Measurements from ENCODE around the gene CNIH3. TPM values are rescaled to one million over a fixed set of nuclear protein-coding genes. Genes with fewer than 3 reads are reported as not detected.

The CNIH3 gene
- total RNA-seq, 1 donor from 2014 or later, result 2.5 TPM

GRCh38 chr1:224629965-224630364, 13.8 kb downstream of the CNIH3 start:
- no peak overlapping the region for H3K27ac ChIP-seq
- H3K27me3 ChIP-seq, result no peaks in the 10 kb centered on the region
- no peaks in the 10 kb centered on the region for H3K9me3 Mint-ChIP-seq
- H3K4me1 Mint-ChIP-seq, result peaks cover 25% of the 10 kb centered on the region
- peaks cover 13% of the 10 kb centered on the region for H3K4me1 ChIP-seq
- no peaks in the 10 kb centered on the region for H3F3A ChIP-seq (ENCODE audit: low read depth)
- H3K9me3 ChIP-seq (ENCODE audit: low read depth), result no peaks in the 10 kb centered on the region
- H3K4me2 ChIP-seq, result no peak overlapping the region
- no peak overlapping the region for H3K4me3 Mint-ChIP-seq
- H3K27ac Mint-ChIP-seq, result no peak overlapping the region
- TF ChIP-seq EZH2phosphoT487 (IDR thresholded peaks at IDR 0.05) (no peak), CTCF (IDR thresholded peaks at IDR 0.05) (no peak), EZH2 (IDR thresholded peaks at IDR 0.05) (no peak)
- H3K79me2 ChIP-seq (ENCODE audit: low read depth), result no peaks in the 10 kb centered on the region
- H2AFZ ChIP-seq (replicated peaks), result no peak overlapping the region
- no peaks in the 10 kb centered on the region for H4K20me1 ChIP-seq (ENCODE audit: low read depth)
- no peaks in the 10 kb centered on the region for H3K27me3 Mint-ChIP-seq (ENCODE audit: insufficient read depth, low read depth)
- no peak overlapping the region for H3K9ac ChIP-seq
- H3K36me3 Mint-ChIP-seq, result no peaks in the 10 kb centered on the region
- no peak for DNase-seq (ENCODE audit: low spot score)
- no peak overlapping the region for H3K4me3 ChIP-seq
- H3K36me3 ChIP-seq, result no peaks in the 10 kb centered on the region

DNA sequence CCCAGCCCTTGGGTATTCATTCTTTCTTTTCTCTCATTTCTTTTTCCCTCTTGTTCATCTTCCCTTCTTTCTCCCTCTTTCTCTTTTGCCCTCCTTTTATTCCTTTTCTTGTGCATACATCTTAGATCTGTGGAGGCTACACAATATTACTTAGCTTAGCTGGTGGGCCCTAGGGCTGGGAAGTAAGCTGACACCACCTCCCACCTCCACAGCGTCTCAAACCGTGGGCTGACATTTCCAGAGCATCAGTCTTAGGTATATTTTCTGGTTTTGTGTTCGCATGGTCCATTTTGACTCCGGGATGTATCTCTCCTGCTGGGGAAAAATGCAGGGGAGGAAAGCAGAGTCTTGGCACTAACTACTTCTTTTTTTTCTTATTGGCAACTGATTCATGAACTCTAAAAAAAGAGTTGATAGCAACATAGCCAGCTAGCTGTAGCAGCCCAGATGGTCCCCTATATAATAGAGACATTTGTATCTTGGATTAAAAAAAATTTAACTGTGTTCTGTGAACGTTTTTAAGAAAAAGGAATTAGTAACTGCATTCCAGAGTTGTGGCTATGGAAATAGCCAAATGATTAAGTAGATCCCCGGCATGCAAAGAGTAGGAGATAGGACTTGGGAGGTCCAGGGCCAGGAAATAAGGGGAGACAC, 15.5 kb downstream of the CNIH3 start:
- no peak overlapping the region for H2AFZ ChIP-seq (replicated peaks)
- Mint-ChIP-seq H3K4me3 (no peak overlapping the region), H3K4me1 (peaks cover 25% of the 10 kb centered on the region), H3K9me3 (no peaks in the 10 kb centered on the region), H3K27me3 (ENCODE audit: insufficient read depth, low read depth) (no peaks in the 10 kb centered on the region), H3K27ac (no peak overlapping the region), H3K36me3 (no peaks in the 10 kb centered on the region)
- no peaks in the 10 kb centered on the region for H3K79me2 ChIP-seq (ENCODE audit: low read depth)
- TF ChIP-seq EZH2phosphoT487 (IDR thresholded peaks at IDR 0.05) (no peak), EZH2 (IDR thresholded peaks at IDR 0.05) (no peak), CTCF (IDR thresholded peaks at IDR 0.05) (no peak)
- no peaks in the 10 kb centered on the region for H3K9me3 ChIP-seq (ENCODE audit: low read depth)
- H3K4me1 ChIP-seq, result peaks cover 13% of the 10 kb centered on the region
- H4K20me1 ChIP-seq (ENCODE audit: low read depth), result no peaks in the 10 kb centered on the region
- no peaks in the 10 kb centered on the region for H3F3A ChIP-seq (ENCODE audit: low read depth)
- no peaks in the 10 kb centered on the region for H3K27me3 ChIP-seq
- no peak overlapping the region for H3K4me2 ChIP-seq
- no peak for DNase-seq (ENCODE audit: low spot score)
- no peak overlapping the region for H3K27ac ChIP-seq
- H3K9ac ChIP-seq, result no peak overlapping the region
- H3K4me3 ChIP-seq, result no peak overlapping the region
- H3K36me3 ChIP-seq, result no peaks in the 10 kb centered on the region

DNA sequence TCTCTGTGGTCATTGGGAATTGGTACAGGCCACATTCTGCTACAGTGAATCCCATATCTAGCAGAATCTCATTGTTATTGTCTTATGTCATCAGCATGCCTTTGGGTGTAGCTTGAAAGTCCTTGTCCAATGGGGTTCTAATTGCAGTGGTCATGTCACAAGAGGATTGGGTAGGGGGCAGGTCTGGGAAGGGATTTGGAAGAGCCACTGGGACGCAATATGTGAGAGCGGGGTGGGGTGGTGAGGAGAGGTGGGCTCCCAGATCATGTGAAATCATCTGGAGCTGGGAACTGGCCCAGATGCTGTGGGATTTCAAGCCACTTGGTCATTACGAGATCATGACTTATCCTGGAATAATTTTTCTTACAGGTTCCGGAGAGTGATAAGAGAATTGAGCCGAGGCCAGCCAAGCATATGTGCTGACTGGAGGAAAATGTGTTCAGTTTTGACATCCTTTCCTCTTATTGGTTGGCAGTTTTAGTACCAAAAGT, 16.3 kb downstream of the CNIH3 start:
- Histone ChIP-seq H3K4me2 (no peak overlapping the region), H3K4me3 (no peak overlapping the region), H3F3A (ENCODE audit: low read depth) (no peaks in the 10 kb centered on the region), H3K36me3 (no peaks in the 10 kb centered on the region), H3K79me2 (ENCODE audit: low read depth) (no peaks in the 10 kb centered on the region), H3K9me3 (ENCODE audit: low read depth) (no peaks in the 10 kb centered on the region), H3K4me1 (peaks cover 13% of the 10 kb centered on the region), H4K20me1 (ENCODE audit: low read depth) (no peaks in the 10 kb centered on the region), H3K27me3 (no peaks in the 10 kb centered on the region), H2AFZ (replicated peaks) (peak overlapping the region; percentile 1), H3K27ac (no peak overlapping the region), H3K9ac (no peak overlapping the region)
- Mint-ChIP-seq H3K4me1 (peaks cover 25% of the 10 kb centered on the region), H3K36me3 (no peaks in the 10 kb centered on the region), H3K27me3 (ENCODE audit: insufficient read depth, low read depth) (no peaks in the 10 kb centered on the region), H3K4me3 (no peak overlapping the region), H3K27ac (no peak overlapping the region), H3K9me3 (no peaks in the 10 kb centered on the region)
- TF ChIP-seq CTCF (IDR thresholded peaks at IDR 0.05) (no peak), EZH2 (IDR thresholded peaks at IDR 0.05) (no peak), EZH2phosphoT487 (IDR thresholded peaks at IDR 0.05) (no peak)
- no peak for DNase-seq (ENCODE audit: low spot score)
